Keratinocyte (primary cell): ENCODE measurements around the gene LRIG1. TPM values are rescaled to one million over a fixed set of nuclear protein-coding genes. Genes with fewer than 3 reads are reported as not detected.

Source experiments
- DNase-seq: peaks from one replicate; pipeline ENCODE4 v3.0.0-alpha.2; 2011; ENCODE audit warnings: low read depth, missing footprints, low spot score
- FAIRE-seq: peaks from 2 replicates; lab custom pipeline; 2011; peaks lifted over from hg19 to GRCh38; lab: Jason Lieb, UNC
- H2AFZ ChIP-seq: 2 replicates; pipeline ENCODE4 v1.6.0; 2012; ENCODE audit warnings: low read length, control low read depth, inconsistent platforms; ENCODE audit not compliant: control insufficient read depth
- H3K27ac ChIP-seq: 2 replicates; pipeline ENCODE4 v1.5.1; 2011; ENCODE audit warnings: low read length; ENCODE audit not compliant: control insufficient read depth, insufficient read depth
- H3K27me3 ChIP-seq: 3 replicates; pipeline ENCODE4 v1.6.0; 2011; ENCODE audit warnings: low read length; ENCODE audit not compliant: control insufficient read depth, insufficient read depth; ENCODE audit errors: extremely low read depth
- H3K36me3 ChIP-seq, 2 experiments: 2 replicates in 1 of 2; 3 replicates in 1 of 2; pipeline ENCODE4 v1.5.1; 2011; ENCODE audit warnings: low read length in 2 of 2, mild to moderate bottlenecking in 1 of 2; ENCODE audit not compliant: control insufficient read depth in 2 of 2, insufficient read depth in 2 of 2; ENCODE audit errors: extremely low read depth in 1 of 2
- H3K4me1 ChIP-seq: 3 replicates; pipeline ENCODE4 v1.5.1; 2011; ENCODE audit warnings: low read length; ENCODE audit not compliant: control insufficient read depth, insufficient read depth; ENCODE audit errors: extremely low read depth
- H3K4me2 ChIP-seq: 3 replicates; pipeline ENCODE4 v1.6.0; 2011; ENCODE audit warnings: low read depth, low read length; ENCODE audit not compliant: control insufficient read depth, insufficient read depth; ENCODE audit errors: extremely low read depth
- H3K4me3 ChIP-seq, 3 experiments: fragments of 200-600 bp in 1 of 3; sonication (generic) in 1 of 3; 2 replicates in 2 of 3; 3 replicates in 1 of 3; pipeline ENCODE4 v1.5.1; 2011 to 2016; ENCODE audit warnings: low read length in 3 of 3, mild to moderate bottlenecking in 3 of 3, control low read depth in 2 of 3, inconsistent platforms in 1 of 3, low read depth in 1 of 3, mixed read lengths in 1 of 3, mixed run types in 1 of 3, moderate library complexity in 1 of 3; ENCODE audit not compliant: control insufficient read depth in 2 of 3, insufficient read depth in 2 of 3; ENCODE audit errors: extremely low read depth in 1 of 3
- H3K79me2 ChIP-seq: 2 replicates; pipeline ENCODE4 v1.6.0; 2012; ENCODE audit warnings: low read length; ENCODE audit not compliant: control insufficient read depth, insufficient read depth
- H3K9ac ChIP-seq: 3 replicates; pipeline ENCODE4 v1.6.0; 2011; ENCODE audit warnings: low read length; ENCODE audit not compliant: control insufficient read depth, insufficient read depth; ENCODE audit errors: extremely low read depth
- H3K9me1 ChIP-seq: 3 replicates; pipeline ENCODE4 v1.6.0; 2011; ENCODE audit warnings: low read length; ENCODE audit not compliant: control insufficient read depth, insufficient read depth; ENCODE audit errors: extremely low read depth
- H3K9me3 ChIP-seq: 2 replicates; pipeline ENCODE4 v1.5.1; 2012; ENCODE audit warnings: low read depth, low read length; ENCODE audit not compliant: control insufficient read depth
- H4K20me1 ChIP-seq: 3 replicates; pipeline ENCODE4 v1.6.0; 2011; ENCODE audit warnings: low read length; ENCODE audit not compliant: control insufficient read depth, insufficient read depth; ENCODE audit errors: extremely low read depth
- CTCF ChIP-seq, 3 experiments: IDR thresholded peaks in 1 of 3; conservative IDR thresholded peaks in 1 of 3; optimal IDR thresholded peaks in 1 of 3; 2 replicates in 2 of 3; 3 replicates in 1 of 3; pipeline versions ENCODE3 to v1.5.1; 2011; ENCODE audit warnings: low read length in 3 of 3, mild to moderate bottlenecking in 3 of 3, moderate library complexity in 2 of 3, control low read depth in 1 of 3, inconsistent platforms in 1 of 3; ENCODE audit not compliant: insufficient read depth in 2 of 3; ENCODE audit errors: extremely low read depth in 1 of 3
- EZH2 ChIP-seq: IDR thresholded peaks from one replicate; pipeline ENCODE4 v1.6.1; 2012; ENCODE audit warnings: inconsistent platforms, mild to moderate bottlenecking, low read length, moderate library complexity
- dilution Hi-C: fragments of 300-500 bp; cut with MboI; formaldehyde crosslinking; loops from one replicate; pipeline ENCODE4 v1.7.0; 2020; ENCODE audit warnings: low sequenced_read_pairs; ENCODE audit not compliant: extremely low pct_ligation_motif_present
- polyA plus RNA-seq, 5 experiments: library from polyadenylated mRNA; depleted of rRNA in 3 of 5; stranded (reverse) in 3 of 5; stranded (forward) in 1 of 5; unstranded in 1 of 5; fragments of >200 nt; gene quantifications; 1 replicate in 1 of 5; 2 replicates in 3 of 5; 3 replicates in 1 of 5; pipeline versions ENCODE4 v1.2.1 to v1.2.3, GENCODE V29; 2011 to 2012; ENCODE audit warnings: missing spikeins in 2 of 5, low read depth in 1 of 5, low replicate concordance in 1 of 5

LRIG1 gene
- polyA plus RNA-seq, 1 donor (not counting 4 experiments of a cell fraction or from before 2014, with no cell fraction given): 17.2 TPM

GRCh38 chr3:66492672-66493071, 8.2 kb downstream of the LRIG1 start:
- Histone ChIP-seq H2AFZ (no peak overlapping the region), H3K4me1 (peaks cover 10% of the 10 kb centered on the region), H3K27me3 (no peaks in the 10 kb centered on the region), H3K9me1 (no peaks in the 10 kb centered on the region), H3K79me2 (peaks cover 54% of the 10 kb centered on the region), H3K9ac (no peak overlapping the region), H4K20me1 (no peaks in the 10 kb centered on the region), H3K4me2 (no peak overlapping the region), H3K9me3 (no peaks in the 10 kb centered on the region), H3K4me3 (no peak overlapping the region), H3K27ac (no peak overlapping the region), H3K36me3 (no peaks in the 10 kb centered on the region)
- dilution Hi-C loops: no loop called here
- TF ChIP-seq CTCF (optimal IDR thresholded peaks at IDR 0.05 in 1 of 3, IDR thresholded peaks at IDR 0.05 in 1 of 3, conservative IDR thresholded peaks at IDR 0.05 in 1 of 3; ENCODE audit: extremely low read depth in 1 of 3, insufficient read depth in 2 of 3, low read length in 3 of 3): no peak
- no peak for TF ChIP-seq EZH2
- DNase-seq: no peak
- FAIRE-seq: no peak

GRCh38 chr3:66492071-66492470, 8.8 kb downstream of the LRIG1 start:
- TF ChIP-seq CTCF (optimal IDR thresholded peaks at IDR 0.05 in 1 of 3, IDR thresholded peaks at IDR 0.05 in 1 of 3, conservative IDR thresholded peaks at IDR 0.05 in 1 of 3; ENCODE audit: extremely low read depth in 1 of 3, insufficient read depth in 2 of 3, low read length in 3 of 3) (no peak), EZH2 (no peak)
- H3K4me3 ChIP-seq: no peak overlapping the region
- no peak overlapping the region for H3K9ac ChIP-seq
- H2AFZ ChIP-seq: no peak overlapping the region
- dilution Hi-C loops: no loop called here
- H3K9me1 ChIP-seq: no peaks in the 10 kb centered on the region
- H3K27ac ChIP-seq: no peak overlapping the region
- H3K4me1 ChIP-seq: peaks cover 6% of the 10 kb centered on the region
- no peaks in the 10 kb centered on the region for H3K27me3 ChIP-seq
- peaks cover 54% of the 10 kb centered on the region for H3K79me2 ChIP-seq
- FAIRE-seq: no peak
- no peak for DNase-seq
- no peaks in the 10 kb centered on the region for H4K20me1 ChIP-seq
- H3K9me3 ChIP-seq: no peaks in the 10 kb centered on the region
- H3K4me2 ChIP-seq: no peak overlapping the region
- no peaks in the 10 kb centered on the region for H3K36me3 ChIP-seq
